IMR-90 (cell line): ENCODE results near the gene DENND6A. TPM values are rescaled to one million over a fixed set of nuclear protein-coding genes. Genes with fewer than 3 reads are reported as not detected.

Experiments used
- ATAC-seq: fragments of 200-7000 bp; cut with Tn5 transposase; 2 replicates; pipeline ENCODE4 v1.9.1; 2020; ENCODE audit warnings: low read depth, mild to moderate bottlenecking, moderate library complexity
- BruUV-seq: library from RNA; stranded (reverse); fragments of 400-500 nt; replicated peaks from 2 replicates; lab custom pipeline; 2021; lab: Mats Ljungman, UMichigan
- CTCF ChIA-PET: fragments of 300-600 bp; formaldehyde crosslinking; extraction: SDS; loops from one replicate; lab custom pipeline; 2021; ENCODE audit warnings: antibody characterized with exemption; lab: Yijun Ruan, JAX
- POLR2A ChIA-PET: fragments of 300-600 bp; sonication (Branson Sonifier 250); formaldehyde crosslinking; loops from one replicate; lab custom pipeline; 2022; ENCODE audit warnings: antibody characterized with exemption; ENCODE audit not compliant: unreplicated experiment; lab: Charles Lee
- DNase-seq: peaks from one replicate; pipeline ENCODE4 v3.0.0; 2013
- H2AFZ ChIP-seq: replicated peaks from 2 replicates; pipeline ENCODE3; 2013; ENCODE audit warnings: low read length, mild to moderate bottlenecking; ENCODE audit not compliant: poor library complexity
- H2AK5ac ChIP-seq: 2 replicates; pipeline ENCODE4 v1.6.1; 2013; ENCODE audit warnings: low read depth, low read length, inconsistent platforms
- H2AK9ac ChIP-seq: replicated peaks from 2 replicates; pipeline ENCODE3; 2013; ENCODE audit warnings: mild to moderate bottlenecking, low read depth, low read length, moderate library complexity; ENCODE audit not compliant: poor library complexity
- H2BK120ac ChIP-seq: 2 replicates; pipeline ENCODE4 v1.6.1; 2013; ENCODE audit warnings: low read depth, low read length, inconsistent platforms
- H2BK15ac ChIP-seq: 3 replicates; pipeline ENCODE4 v1.6.1; 2013; ENCODE audit warnings: low read depth, low read length, inconsistent platforms
- H2BK20ac ChIP-seq: 2 replicates; pipeline ENCODE4 v1.6.1; 2013; ENCODE audit warnings: low read depth, mild to moderate bottlenecking, inconsistent platforms, low read length, moderate library complexity
- H2BK5ac ChIP-seq: 2 replicates; pipeline ENCODE4 v1.6.1; 2013; ENCODE audit warnings: mild to moderate bottlenecking, low read depth, low read length, inconsistent platforms; ENCODE audit not compliant: poor library complexity, severe bottlenecking
- H3K14ac ChIP-seq: replicated peaks from 2 replicates; pipeline ENCODE4 v1.6.1; 2013; ENCODE audit warnings: low read depth, low read length, inconsistent platforms
- H3K18ac ChIP-seq: 2 replicates; pipeline ENCODE4 v1.6.1; 2013; ENCODE audit warnings: low read depth, low read length, control low read depth
- H3K23ac ChIP-seq: 2 replicates; pipeline ENCODE4 v1.6.1; 2013; ENCODE audit warnings: low read depth, low read length, inconsistent platforms
- H3K27ac ChIP-seq: 2 replicates; pipeline ENCODE4 v1.5.1; 2013; ENCODE audit warnings: mild to moderate bottlenecking, control low read depth, low read length; ENCODE audit not compliant: insufficient read depth
- H3K27me3 ChIP-seq: 2 replicates; pipeline ENCODE4 v1.6.1; 2013; ENCODE audit warnings: low read length; ENCODE audit not compliant: control insufficient read depth, insufficient read depth
- H3K36me3 ChIP-seq: 2 replicates; pipeline ENCODE4 v1.6.1; 2013; ENCODE audit warnings: low read length, mixed read lengths; ENCODE audit not compliant: control insufficient read depth, insufficient read depth
- H3K4ac ChIP-seq: 2 replicates; pipeline ENCODE4 v1.6.1; 2013; ENCODE audit warnings: low read depth, low read length, inconsistent platforms
- H3K4me1 ChIP-seq: 2 replicates; pipeline ENCODE4 v1.6.1; 2013; ENCODE audit warnings: low read length, mixed read lengths; ENCODE audit not compliant: control insufficient read depth, insufficient read depth
- H3K4me2 ChIP-seq: 2 replicates; pipeline ENCODE4 v1.6.1; 2013; ENCODE audit warnings: low read depth, mild to moderate bottlenecking, control low read depth, low read length, moderate library complexity
- H3K4me3 ChIP-seq: 2 replicates; pipeline ENCODE4 v1.5.1; 2013; ENCODE audit warnings: low read depth, mild to moderate bottlenecking, control low read depth, low read length, moderate library complexity; ENCODE audit not compliant: insufficient read depth
- H3K56ac ChIP-seq: 2 replicates; pipeline ENCODE4 v1.6.1; 2013; ENCODE audit warnings: low read length, inconsistent platforms; ENCODE audit not compliant: insufficient read depth; ENCODE audit errors: extremely low read depth
- H3K79me1 ChIP-seq, 2 experiments: 2 replicates each; pipeline ENCODE4 v1.6.1; 2013; ENCODE audit warnings: low read length in 2 of 2, inconsistent platforms in 1 of 2, low read depth in 1 of 2
- H3K9ac ChIP-seq: 2 replicates; pipeline ENCODE4 v1.6.1; 2013; ENCODE audit warnings: low read depth, low read length, control low read depth
- H3K9me1 ChIP-seq: 2 replicates; pipeline ENCODE4 v1.6.1; 2013; ENCODE audit warnings: low read length, inconsistent platforms; ENCODE audit not compliant: insufficient read depth
- H3K9me3 ChIP-seq: 2 replicates; pipeline ENCODE4 v1.6.1; 2013; ENCODE audit warnings: low read length; ENCODE audit not compliant: control insufficient read depth, insufficient read depth
- H4K20me1 ChIP-seq: 2 replicates; pipeline ENCODE4 v1.6.1; 2013; ENCODE audit warnings: low read length, inconsistent platforms; ENCODE audit not compliant: insufficient read depth
- H4K5ac ChIP-seq: 2 replicates; pipeline ENCODE4 v1.6.1; 2013; ENCODE audit warnings: mild to moderate bottlenecking, low read depth, low read length, control low read depth
- H4K8ac ChIP-seq, 2 experiments: 2 replicates each; pipeline ENCODE4 v1.6.1; 2013; ENCODE audit warnings: low read depth in 2 of 2, low read length in 2 of 2, control low read depth in 1 of 2, inconsistent platforms in 1 of 2
- H4K91ac ChIP-seq: 2 replicates; pipeline ENCODE4 v1.6.1; 2013; ENCODE audit warnings: low read depth, low read length, inconsistent platforms; ENCODE audit not compliant: insufficient read depth
- BHLHE40 ChIP-seq: fragments of 150-350 bp; IDR thresholded peaks from 2 replicates; pipeline ENCODE4 v1.6.1; 2016; ENCODE audit warnings: mild to moderate bottlenecking, low read depth, low read length
- CEBPB ChIP-seq: IDR thresholded peaks from 2 replicates; pipeline ENCODE4 v1.6.1; 2012; ENCODE audit warnings: low read depth, low read length, improper control_type of control experiment
- CHD1 ChIP-seq: IDR thresholded peaks from 2 replicates; pipeline ENCODE4 v1.6.1; 2012; ENCODE audit warnings: low read depth, low read length, improper control_type of control experiment
- FOS ChIP-seq: fragments of 150-350 bp; IDR thresholded peaks from 2 replicates; pipeline ENCODE4 v1.6.1; 2016; ENCODE audit warnings: low read depth, low read length
- MAFK ChIP-seq: IDR thresholded peaks from 2 replicates; pipeline ENCODE4 v1.6.1; 2012; ENCODE audit warnings: low read depth, low read length, improper control_type of control experiment
- MAZ ChIP-seq: IDR thresholded peaks from 2 replicates; pipeline ENCODE4 v1.6.1; 2012; ENCODE audit warnings: low read depth, mild to moderate bottlenecking, low read length, improper control_type of control experiment, moderate library complexity, borderline replicate concordance
- MXI1 ChIP-seq: IDR thresholded peaks from 2 replicates; pipeline ENCODE4 v1.6.1; 2012; ENCODE audit warnings: low read depth, mild to moderate bottlenecking, low read length, moderate library complexity, borderline replicate concordance
- NFE2L2 ChIP-seq: fragments of 150-350 bp; IDR thresholded peaks from 2 replicates; pipeline ENCODE4 v1.6.1; 2016; ENCODE audit warnings: low read depth, mild to moderate bottlenecking, low read length
- POLR2A ChIP-seq: IDR thresholded peaks from 2 replicates; pipeline ENCODE4 v1.6.1; 2012; ENCODE audit warnings: mild to moderate bottlenecking, low read depth, low read length
- RAD21 ChIP-seq: IDR thresholded peaks from 2 replicates; pipeline ENCODE4 v1.6.1; 2012; ENCODE audit warnings: low read length, improper control_type of control experiment
- RCOR1 ChIP-seq: IDR thresholded peaks from 2 replicates; pipeline ENCODE4 v1.6.1; 2012; ENCODE audit warnings: mild to moderate bottlenecking, low read length, improper control_type of control experiment; ENCODE audit not compliant: insufficient replicate concordance
- RFX5 ChIP-seq: IDR thresholded peaks from 2 replicates; pipeline ENCODE4 v1.8.0; 2012; ENCODE audit warnings: low read depth, mild to moderate bottlenecking, low read length, moderate library complexity
- dilution Hi-C: fragments of 300-500 bp; cut with HindIII; formaldehyde crosslinking; loops from one replicate; pipeline ENCODE4 v1.14.3; 2018; ENCODE audit warnings: low sequenced_read_pairs; ENCODE audit not compliant: unreplicated experiment
- in situ Hi-C: fragments of 300-500 bp; cut with MboI; formaldehyde crosslinking; loops from 3 replicates; pipeline ENCODE4 v1.14.3; 2019; ENCODE audit warnings: low sequenced_read_pairs, inconsistent platforms, mixed read lengths
- intact Hi-C: fragments of 100-400 bp; cut with micrococcal nuclease; formaldehyde crosslinking; loops from 2 replicates; pipeline ENCODE4 v1.10.0; 2022
- polyA plus RNA-seq, 3 experiments: library from polyadenylated mRNA; depleted of rRNA; stranded (reverse); fragments of >200 nt; gene quantifications; 2 replicates each; pipeline ENCODE4 v1.2.3, GENCODE V29; 2012; ENCODE audit warnings: low replicate concordance in 1 of 3
- total RNA-seq: library from RNA; depleted of rRNA; stranded (reverse); fragments of >200 nt; gene quantifications from 2 replicates; pipeline ENCODE4 v1.2.3, GENCODE V29; 2012
- TF ChIP-seq, protein P1 (sequence below): fragments of 150-350 bp; IDR thresholded peaks from 2 replicates; pipeline ENCODE4 v1.6.1; 2017; ENCODE audit warnings: mild to moderate bottlenecking, antibody characterized with exemption, low read length, low read depth
- TF ChIP-seq, protein P2 (sequence below): fragments of 150-350 bp; IDR thresholded peaks from 2 replicates; pipeline ENCODE4 v1.6.1; 2016; ENCODE audit warnings: low read depth, mild to moderate bottlenecking, low read length, moderate library complexity, borderline replicate concordance

The DENND6A gene
- total and polyA plus RNA-seq, 2 of the 4 experiments (the other 2 are of a cell fraction), result 3.8 to 9.0 TPM

DNA sequence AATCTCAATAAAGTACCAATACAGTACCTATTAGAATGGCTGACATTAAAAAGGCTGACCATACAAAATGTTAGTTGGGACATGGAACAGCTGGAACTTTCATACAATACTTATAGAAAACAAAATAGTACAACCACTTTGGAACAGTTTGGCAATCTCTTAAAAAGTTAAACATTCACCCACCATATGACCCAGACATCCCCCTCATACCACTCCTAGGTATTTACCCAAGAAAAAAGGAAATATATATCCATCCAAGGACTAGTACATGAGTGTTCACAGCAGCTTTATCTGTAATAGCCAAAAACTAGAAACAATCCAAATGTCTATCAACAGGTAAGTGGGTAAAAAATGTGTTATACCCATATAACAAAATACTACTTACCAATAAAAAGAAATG lies 70.5 kb downstream of the DENND6A start:
- dilution Hi-C loops, result no loop called here
- no peak overlapping the region for H2AK5ac ChIP-seq
- no peaks in the 10 kb centered on the region for H4K20me1 ChIP-seq
- H3K79me1 ChIP-seq, result no peaks in the 10 kb centered on the region
- intact Hi-C loops, result no loop called here
- H3K9me1 ChIP-seq, result no peaks in the 10 kb centered on the region; the same call in 1 of the 2 replicates
- no peaks in the 10 kb centered on the region for H3K4me1 ChIP-seq
- H2BK5ac ChIP-seq, result no peak overlapping the region
- H3K27ac ChIP-seq, result no peak overlapping the region
- H3K27me3 ChIP-seq, result no peaks in the 10 kb centered on the region
- H2BK120ac ChIP-seq, result no peak overlapping the region
- H2BK20ac ChIP-seq, result no peak overlapping the region
- in situ Hi-C loops, result no loop called here
- TF ChIP-seq MXI1 (no peak), CEBPB (no peak), NFE2L2 (no peak), POLR2A (no peak), RFX5 (no peak), CHD1 (no peak), MAZ (no peak), BHLHE40 (no peak), RAD21 (no peak), FOS (no peak), RCOR1 (no peak), MAFK (no peak)
- TF ChIP-seq, protein P1, sequence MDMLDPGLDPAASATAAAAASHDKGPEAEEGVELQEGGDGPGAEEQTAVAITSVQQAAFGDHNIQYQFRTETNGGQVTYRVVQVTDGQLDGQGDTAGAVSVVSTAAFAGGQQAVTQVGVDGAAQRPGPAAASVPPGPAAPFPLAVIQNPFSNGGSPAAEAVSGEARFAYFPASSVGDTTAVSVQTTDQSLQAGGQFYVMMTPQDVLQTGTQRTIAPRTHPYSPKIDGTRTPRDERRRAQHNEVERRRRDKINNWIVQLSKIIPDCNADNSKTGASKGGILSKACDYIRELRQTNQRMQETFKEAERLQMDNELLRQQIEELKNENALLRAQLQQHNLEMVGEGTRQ, result no peak
- TF ChIP-seq, protein P2, sequence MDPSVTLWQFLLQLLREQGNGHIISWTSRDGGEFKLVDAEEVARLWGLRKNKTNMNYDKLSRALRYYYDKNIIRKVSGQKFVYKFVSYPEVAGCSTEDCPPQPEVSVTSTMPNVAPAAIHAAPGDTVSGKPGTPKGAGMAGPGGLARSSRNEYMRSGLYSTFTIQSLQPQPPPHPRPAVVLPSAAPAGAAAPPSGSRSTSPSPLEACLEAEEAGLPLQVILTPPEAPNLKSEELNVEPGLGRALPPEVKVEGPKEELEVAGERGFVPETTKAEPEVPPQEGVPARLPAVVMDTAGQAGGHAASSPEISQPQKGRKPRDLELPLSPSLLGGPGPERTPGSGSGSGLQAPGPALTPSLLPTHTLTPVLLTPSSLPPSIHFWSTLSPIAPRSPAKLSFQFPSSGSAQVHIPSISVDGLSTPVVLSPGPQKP, result no peak
- H2BK15ac ChIP-seq, result no peak overlapping the region
- no peak overlapping the region for H2AFZ ChIP-seq
- H3K9ac ChIP-seq, result no peak overlapping the region
- BruUV-seq, result no TSS peak
- H3K4me3 ChIP-seq, result no peak overlapping the region
- no peak overlapping the region for H4K5ac ChIP-seq
- H3K9me3 ChIP-seq, result no peaks in the 10 kb centered on the region
- DNase-seq (no peak), ATAC-seq (no peak)
- no peak overlapping the region for H3K14ac ChIP-seq
- no peak overlapping the region for H3K56ac ChIP-seq
- no peak overlapping the region for H3K4me2 ChIP-seq
- H3K23ac ChIP-seq, result no peak overlapping the region
- ChIA-PET POLR2A (no interaction called here), CTCF (no interaction called here)
- H2AK9ac ChIP-seq, result no peak overlapping the region
- H4K8ac ChIP-seq, result no peak overlapping the region
- H3K18ac ChIP-seq, result no peak overlapping the region
- H3K36me3 ChIP-seq, result peaks cover 11% of the 10 kb centered on the region; the same call in 1 of the 2 replicates
- H4K91ac ChIP-seq, result no peak overlapping the region
- no peak overlapping the region for H3K4ac ChIP-seq
